ENCODE measurements around the gene TP53I11. TPM values are rescaled to one million over a fixed set of nuclear protein-coding genes. Genes with fewer than 3 reads are reported as not detected.

TP53I11 gene
- total and polyA plus RNA-seq, 2 donors (not counting 3 experiments of a cell fraction or from before 2014, with no cell fraction given): 31.5 to 79.4 TPM

- H3K36me3 ChIP-seq (ENCODE audit: control insufficient read depth in 2 of 2, extremely low read depth in 1 of 2, insufficient read depth in 2 of 2, low read length in 2 of 2): no peaks in the 10 kb centered on the region
- H3K9ac ChIP-seq (replicated peaks; ENCODE audit: extremely low read depth, insufficient read depth, low read length): no peak overlapping the region
- BruUV-seq (replicated peaks): no TSS peak
- H3K4me3 ChIP-seq (replicated peaks in 1 of 3; ENCODE audit: insufficient read depth in 1 of 3, low read depth in 1 of 3, low read length in 3 of 3): no peak overlapping the region
- H3K9me3 ChIP-seq (replicated peaks; ENCODE audit: control insufficient read depth, insufficient read depth, low read length): no peaks in the 10 kb centered on the region
- no peaks in the 10 kb centered on the region for H3K4me1 ChIP-seq (ENCODE audit: control insufficient read depth, extremely low read depth, insufficient read depth, low read length)
- DNase-seq (ENCODE audit: low read depth, low spot score): no peak
- no peaks in the 10 kb centered on the region for H4K20me1 ChIP-seq (replicated peaks; ENCODE audit: control insufficient read depth, extremely low read depth, insufficient read depth, low read length)
- intact Hi-C loops (cut with micrococcal nuclease) (no loop called here), dilution Hi-C loops (cut with MboI; ENCODE audit: extremely low pct_ligation_motif_present, low sequenced_read_pairs) (no loop called here)
- CTCF ChIA-PET: no interaction called here
- no peak for TF ChIP-seq POLR2AphosphoS5 (IDR thresholded peaks at IDR 0.05; ENCODE audit: insufficient read depth, low read depth, low read length)
- no peak for TF ChIP-seq GATA2 (IDR thresholded peaks at IDR 0.05; ENCODE audit: insufficient read depth, insufficient read length, low read depth, low read length)
- TF ChIP-seq JUN (IDR thresholded peaks at IDR 0.05; ENCODE audit: borderline replicate concordance, insufficient read depth, insufficient read length, low read depth): no peak
- TF ChIP-seq EZH2 (IDR thresholded peaks at IDR 0.05; ENCODE audit: borderline replicate concordance, low read depth, low read length, severe bottlenecking): no peak
- no peak for TF ChIP-seq FOS (IDR thresholded peaks at IDR 0.05; ENCODE audit: borderline replicate concordance, insufficient read depth, low read length)
- no peak for TF ChIP-seq CTCF (IDR thresholded peaks at IDR 0.05; ENCODE audit: extremely low read depth in 1 of 2, insufficient read depth in 1 of 2, low read depth in 1 of 2, low read length in 2 of 2)
- no peak for TF ChIP-seq POLR2A (IDR thresholded peaks at IDR 0.05; ENCODE audit: low read depth, low read length)
- no peak for TF ChIP-seq MYC (IDR thresholded peaks at IDR 0.05; ENCODE audit: low read depth, low read length)
- TF ChIP-seq MAX (IDR thresholded peaks at IDR 0.05; ENCODE audit: insufficient read depth, insufficient read length): no peak
- peaks cover 2 to 4% of the 10 kb centered on the region in 2 experiments for H3K27me3 ChIP-seq (ENCODE audit: control insufficient read depth in 2 of 2, insufficient read depth in 2 of 2, low read length in 2 of 2)
- H3K9me1 ChIP-seq (replicated peaks; ENCODE audit: control insufficient read depth, extremely low read depth, insufficient read depth, low read length): no peaks in the 10 kb centered on the region
- FAIRE-seq: no peak
- H3K79me2 ChIP-seq (ENCODE audit: control insufficient read depth, insufficient read depth, low read length): no peaks in the 10 kb centered on the region
- no peak overlapping the region for H2AFZ ChIP-seq (ENCODE audit: low read depth, low read length)
- no peak overlapping the region for H3K4me2 ChIP-seq (ENCODE audit: insufficient read depth, low read length)
- POLR2A ChIA-PET: no interaction called here
- no peak overlapping the region for H3K27ac ChIP-seq (ENCODE audit: insufficient read depth, low read depth, low read length)
These were observed 41.5 kb upstream of the TP53I11 start for GRCh38 chr11:44992181-44992582.

All from endothelial cell of umbilical vein (primary cell).